HG02571 (cell line): ENCODE measurements around the gene RSPH6A.
"Not testable (repeated sequence)": the region's sequence is repeated elsewhere in the genome, so short reads cannot be mapped to it uniquely, and the experiment has no call there.

Experiments used
- ATAC-seq: cut with Tn5 transposase; IDR thresholded peaks from one replicate; pipeline ENCODE4 v1.9.1; 2021; ENCODE audit warnings: mild to moderate bottlenecking, moderate library complexity; ENCODE audit not compliant: unreplicated experiment

RSPH6A gene

DNA sequence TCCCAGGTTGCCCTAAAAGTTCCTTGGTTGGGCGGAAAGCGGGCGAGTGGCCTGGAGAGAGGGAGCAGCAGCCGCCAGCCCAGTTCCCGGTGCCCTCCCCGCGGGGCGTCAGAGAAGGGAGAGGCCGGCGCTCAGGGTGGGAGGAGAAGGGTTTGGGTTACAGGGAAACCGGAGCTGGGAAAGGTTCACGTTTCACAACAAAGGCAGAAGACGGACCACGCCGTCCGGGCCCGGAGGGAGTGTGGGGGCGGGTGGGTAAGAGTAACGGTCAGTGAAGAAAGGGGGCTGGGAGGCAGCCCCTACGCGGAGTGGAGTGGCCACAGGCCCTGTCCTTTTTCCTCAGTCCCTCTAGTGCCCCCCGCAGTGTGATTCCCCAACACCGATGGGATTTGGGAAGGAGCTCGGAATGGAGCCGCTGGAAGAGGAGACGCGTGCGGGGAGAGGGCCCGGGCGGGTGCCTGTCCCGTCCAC, 47.7 kb downstream of the RSPH6A start:
- ATAC-seq = no peak

DNA sequence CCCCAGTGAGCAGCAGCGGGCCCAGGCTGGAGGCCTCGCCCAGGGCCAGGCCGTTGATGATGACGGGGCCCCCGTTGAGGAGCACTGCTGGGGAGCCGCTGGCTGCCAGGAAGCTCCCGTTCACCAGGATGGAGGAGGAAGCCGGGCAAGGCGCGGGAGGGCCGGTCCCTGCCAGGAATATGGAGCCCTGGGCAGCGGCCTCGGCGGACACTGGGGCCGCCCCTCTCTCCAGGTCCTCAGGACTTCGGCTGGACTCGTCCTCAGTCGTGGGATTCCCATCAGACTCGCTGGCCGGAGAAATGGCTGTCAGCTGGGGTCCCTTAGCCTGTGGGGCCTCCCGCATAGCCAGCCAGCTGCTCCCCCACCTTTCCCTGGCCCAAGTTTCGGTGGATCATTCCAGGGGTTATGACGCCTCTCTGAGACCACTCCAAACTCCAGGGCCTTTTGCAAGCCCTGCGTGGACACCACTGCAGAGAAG, 48.2 kb downstream of the RSPH6A start:
- no peak for ATAC-seq

DNA sequence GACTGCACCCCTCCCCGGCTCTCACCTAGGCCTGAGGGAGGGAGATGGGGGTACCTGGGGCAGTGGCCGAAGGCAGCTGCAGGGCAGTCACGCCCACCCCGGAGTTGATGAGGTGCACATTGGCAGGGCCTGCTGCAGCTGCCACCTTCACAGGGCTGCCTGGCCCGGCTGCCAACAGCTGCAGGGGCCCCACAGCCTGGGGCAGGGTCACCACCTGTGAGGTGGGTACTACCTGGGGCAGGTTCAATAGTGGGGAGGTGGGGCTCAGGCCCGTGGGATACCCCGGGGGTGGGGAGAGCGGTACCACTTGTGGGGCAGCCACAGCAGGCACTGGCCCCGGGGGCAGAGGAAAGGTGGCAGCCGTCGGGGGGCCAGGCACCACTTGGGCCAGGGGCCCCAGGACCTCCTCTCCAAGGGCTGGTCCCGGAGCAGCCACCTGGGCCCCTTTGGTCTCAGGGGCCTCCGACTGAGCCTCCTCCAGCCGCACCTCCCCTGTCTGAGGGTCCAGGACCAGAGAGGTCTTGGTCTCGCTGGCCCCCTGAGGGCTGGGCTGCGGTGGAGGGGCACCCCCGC, 48.7 kb downstream of the RSPH6A start:
- no peak for ATAC-seq

DNA sequence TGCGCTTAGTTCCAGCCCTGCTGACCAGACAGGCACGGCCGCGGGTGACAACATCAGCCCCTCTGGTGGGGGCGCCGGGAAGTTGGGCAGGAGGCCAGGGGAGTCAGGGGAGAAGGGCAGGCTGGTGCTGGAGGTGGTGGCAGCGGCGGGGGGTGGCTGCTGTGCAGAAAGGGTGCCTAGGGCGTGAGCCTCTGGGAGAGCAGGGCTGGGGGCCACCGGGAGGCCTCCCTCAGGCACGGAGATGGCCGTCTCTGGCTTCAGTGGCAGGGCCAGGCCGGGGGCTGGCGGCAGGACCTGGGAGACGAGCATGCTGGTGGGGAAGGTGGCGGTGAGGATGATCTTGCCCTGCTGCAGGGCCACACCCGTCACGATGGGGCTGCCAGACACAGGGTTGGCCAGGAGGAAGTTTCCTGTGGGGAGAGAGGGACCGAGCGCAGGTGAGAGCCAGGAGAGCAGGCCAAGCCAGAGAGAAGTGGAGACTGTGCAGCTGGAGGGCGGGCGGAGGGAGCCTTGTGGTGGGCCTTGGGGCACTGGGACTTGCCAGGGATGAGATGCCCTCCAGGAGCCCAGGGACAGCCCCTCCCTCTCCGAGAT, 49.3 kb downstream of the RSPH6A start:
- no peak for ATAC-seq

DNA sequence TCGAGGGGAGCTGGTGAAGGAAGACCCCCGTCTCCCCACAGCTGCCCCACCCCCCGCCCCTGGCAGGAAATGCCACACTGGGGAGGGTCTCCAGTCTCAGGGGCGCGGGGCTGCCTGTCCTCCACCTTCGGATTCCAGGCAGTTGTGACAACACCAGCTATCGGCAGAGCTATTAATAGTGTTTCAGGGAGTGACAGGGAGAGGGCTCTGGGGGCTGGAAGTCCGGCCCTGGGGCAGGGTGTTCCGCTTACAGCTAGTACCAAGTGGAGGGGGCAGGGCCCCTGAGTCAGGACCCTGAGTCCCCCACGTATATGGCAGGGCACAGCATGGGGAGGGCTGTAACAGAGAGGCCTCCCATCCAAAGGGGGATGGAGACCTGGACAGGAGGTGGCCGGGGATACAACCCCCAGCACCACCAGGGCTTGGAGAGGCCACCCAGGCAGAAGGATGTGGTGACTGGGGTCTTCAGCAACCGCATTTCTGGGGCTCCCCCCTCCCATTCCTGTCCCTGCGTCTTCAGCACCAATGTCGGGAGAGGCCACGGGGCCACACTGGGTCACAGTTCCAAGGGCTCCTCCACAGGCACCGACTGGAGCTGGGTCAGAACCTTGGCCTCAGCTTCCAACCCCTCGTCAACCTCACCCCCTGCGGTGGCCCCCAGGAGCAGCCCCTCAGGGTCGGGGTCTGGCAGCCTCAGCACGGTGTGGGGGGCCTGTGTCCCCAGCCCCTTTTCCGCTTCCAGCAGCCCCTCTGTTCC, 50.0 kb downstream of the RSPH6A start:
- ATAC-seq = no peak

DNA sequence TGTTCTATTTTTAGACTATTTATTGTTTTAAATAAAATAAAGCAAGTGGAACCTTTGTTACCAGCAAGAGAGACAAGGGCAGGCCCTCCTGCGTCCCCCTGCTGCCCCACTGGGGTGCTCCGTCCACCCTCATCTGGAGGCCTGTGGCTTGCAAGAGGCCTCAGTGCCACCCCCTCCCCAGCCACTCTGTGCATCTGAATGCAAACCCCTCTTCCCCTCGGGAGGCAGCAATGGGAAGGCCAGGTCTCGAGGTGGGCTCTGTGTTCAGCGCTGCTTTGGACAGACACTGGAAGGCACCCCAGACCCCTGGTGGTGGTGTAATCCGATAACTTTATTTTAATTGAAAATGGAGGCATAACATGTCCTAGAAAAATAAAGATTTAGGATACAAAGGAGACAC, 50.6 kb downstream of the RSPH6A start:
- no peak for ATAC-seq

DNA sequence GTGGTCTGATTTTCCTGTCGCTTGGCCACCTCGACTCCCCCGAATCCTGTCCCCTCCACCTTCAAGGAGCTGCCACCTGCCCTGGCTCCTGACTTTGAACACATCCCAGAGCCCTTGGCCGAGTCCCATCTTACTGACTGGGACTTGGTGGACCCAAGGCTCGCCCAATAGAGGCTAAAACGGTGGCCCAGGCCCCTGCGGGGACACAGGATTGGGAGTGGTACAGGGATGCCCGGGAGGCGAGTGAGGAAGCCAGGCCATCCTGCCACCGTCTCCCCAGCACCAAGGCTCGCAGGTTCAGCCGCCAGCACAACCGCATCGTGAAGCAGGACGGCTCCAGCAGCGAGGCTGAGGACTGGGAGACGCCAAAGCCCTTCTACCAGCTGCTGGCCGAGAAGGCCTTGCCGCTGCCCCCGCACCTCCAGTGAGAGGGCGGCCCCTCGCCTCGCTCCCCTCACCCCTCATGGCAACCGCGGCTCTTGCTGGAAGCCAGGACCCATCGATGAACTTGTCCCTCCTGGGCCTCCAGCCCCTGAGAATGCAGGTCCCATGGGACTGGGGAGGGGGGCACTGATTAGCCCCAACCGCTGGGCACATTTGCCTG, 51.3 kb downstream of the RSPH6A start:
- no peak for ATAC-seq

DNA sequence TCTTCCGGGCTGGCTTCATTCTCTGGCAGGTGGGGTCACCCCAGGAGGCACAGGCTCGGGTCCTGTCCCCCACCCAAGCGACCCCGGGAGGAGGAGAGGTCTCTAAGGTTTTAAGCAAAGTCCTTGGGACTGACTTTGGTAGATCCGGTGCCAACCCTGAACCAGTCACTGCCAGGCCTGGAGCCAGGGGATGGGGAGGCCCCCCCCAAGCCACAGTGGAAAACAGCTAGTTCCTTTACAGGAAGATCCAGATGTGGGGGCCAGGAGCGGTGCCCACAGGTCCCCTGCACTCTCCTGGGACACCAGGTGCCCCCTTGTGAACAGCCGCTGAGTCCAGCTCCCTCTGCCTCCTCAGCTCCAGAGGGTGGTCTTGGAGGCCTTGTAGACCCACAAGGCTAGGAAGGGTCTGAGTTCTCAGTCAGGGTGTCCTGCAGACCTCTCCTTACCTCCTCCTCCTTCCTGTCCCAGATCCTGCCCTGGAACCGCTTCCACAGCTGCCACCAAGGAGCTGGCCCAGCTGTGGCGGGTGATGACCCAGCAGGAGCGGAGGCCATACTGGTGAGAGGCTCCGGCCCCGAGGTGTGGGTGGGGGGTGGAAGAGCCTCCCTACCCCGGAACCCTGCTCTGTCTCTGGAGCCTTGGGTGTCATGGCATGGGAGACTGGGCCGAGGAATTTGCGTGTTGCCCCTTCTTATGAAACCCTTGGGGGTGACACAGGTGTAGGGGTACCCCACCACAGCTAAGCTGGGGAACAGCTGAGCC, 52.1 kb downstream of the RSPH6A start:
- no peak for ATAC-seq

DNA sequence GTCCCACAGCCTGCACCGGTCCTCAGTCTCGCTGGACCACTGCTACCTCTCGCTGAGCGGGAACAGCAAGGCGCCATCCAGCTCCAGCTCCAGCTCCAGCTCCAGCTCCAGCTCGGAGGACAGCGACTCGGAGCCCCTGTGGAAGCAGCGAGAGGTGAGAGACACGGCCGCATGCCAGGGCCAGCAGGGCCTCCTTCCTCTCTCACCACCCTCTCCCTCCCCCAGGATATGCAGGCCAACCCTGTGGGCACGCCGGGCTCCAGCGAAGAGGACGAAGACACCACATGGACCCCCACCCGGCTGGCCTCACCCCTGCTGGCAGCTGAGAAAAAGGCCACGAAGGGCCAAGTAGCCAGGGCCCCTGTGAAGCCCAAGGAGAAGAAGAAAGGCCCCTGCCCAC, 53.4 kb downstream of the RSPH6A start:
- no peak for ATAC-seq

DNA sequence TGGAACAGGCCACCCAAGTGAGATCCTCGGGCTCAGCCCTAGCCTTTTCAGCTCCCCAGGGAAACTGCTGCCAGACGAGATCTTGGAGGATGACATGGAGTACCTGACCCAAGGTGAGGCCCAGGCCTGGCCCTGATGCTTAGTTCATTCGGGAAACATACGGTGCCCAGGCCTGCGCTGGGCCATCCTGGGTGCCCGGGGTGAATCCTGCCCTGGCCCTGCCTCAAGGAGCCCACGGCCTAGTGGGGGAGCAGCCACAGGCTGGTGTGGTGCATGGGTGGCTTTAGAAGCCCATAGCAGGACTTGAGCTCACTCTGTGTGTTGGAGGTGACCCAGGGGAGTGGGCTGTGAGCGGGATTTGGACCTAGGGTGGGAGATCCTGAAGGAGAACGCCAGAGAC, 56.2 kb downstream of the RSPH6A start:
- ATAC-seq = no peak

DNA sequence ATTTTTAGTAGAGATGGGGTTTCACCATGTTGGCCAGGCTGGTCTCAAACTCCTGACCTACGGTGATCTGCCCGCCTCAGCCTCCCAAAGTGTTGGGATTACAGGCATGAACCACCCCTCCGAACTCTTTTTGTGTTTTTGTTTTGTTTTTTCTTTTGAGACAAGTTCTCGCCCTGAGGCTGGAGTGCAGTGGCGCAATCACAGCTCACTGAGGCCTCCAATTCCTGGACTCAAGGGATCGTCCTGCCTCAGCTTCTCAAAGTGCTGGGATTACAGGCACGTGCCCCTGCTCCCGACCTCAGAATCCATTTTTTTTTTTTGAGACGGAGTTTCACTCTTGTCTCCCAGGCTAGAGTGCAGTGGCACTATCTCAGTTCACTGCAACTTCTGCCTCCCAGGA, 57.4 kb downstream of the RSPH6A start:
- ATAC-seq = no peak

DNA sequence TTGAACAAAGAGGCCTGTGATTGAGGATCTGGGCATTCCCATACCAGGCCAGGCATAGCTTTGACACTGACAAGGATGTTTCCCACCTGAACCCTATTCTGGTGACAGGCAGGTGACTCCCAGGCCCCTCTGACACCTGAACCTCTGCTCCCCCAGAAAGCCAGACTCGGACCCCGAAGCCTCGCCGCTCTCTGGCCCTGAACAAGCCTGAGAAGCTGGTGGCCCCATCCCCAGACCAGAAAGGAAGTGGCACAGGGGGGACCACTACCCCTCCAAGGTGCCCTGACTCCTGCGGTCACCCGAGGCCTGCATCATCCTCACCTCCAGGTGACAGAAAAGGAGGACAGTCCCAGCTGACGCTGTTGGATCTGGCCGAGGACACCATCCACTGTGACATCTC, 60.8 kb downstream of the RSPH6A start:
- ATAC-seq = no peak

DNA sequence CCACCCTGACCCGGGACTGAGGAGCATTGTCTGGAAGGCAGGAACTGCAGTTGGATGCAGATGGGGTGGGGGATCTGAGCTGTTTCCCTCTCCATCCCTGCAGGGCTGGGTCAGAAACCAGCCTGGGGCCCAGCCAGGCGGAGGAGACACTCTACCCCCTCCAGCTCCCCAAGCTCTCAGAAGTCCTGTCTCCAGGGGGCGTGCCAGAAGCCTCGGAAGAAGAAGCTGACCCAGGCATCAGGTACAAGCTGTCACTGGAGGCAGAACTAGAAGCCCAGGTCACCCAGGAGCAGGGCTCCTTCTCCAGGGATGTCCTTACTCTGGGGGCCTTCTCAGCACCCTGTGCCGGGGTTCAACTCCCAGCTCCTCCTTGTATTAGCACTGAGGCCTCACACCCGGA, 61.6 kb downstream of the RSPH6A start:
- ATAC-seq = no peak

DNA sequence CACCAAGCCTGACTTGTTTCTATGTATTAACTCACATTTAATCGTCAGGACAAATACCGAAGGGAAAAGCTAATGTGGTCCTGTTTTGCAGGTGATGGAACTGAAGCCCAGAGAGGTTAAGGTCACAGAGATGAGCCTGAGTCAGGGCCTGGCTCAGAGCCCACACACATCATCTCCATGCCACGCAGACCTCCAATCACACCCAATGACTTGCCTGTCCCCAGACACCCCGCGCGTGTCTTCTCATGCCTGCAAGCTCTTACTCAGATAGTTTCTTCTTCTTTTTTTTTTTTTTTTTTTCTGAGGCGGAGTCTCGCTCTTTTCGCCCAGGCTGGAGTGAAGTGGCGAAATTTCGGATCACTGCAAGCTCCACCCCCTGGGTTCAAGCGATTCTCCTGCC, 62.5 kb downstream of the RSPH6A start:
- ATAC-seq = no peak

DNA sequence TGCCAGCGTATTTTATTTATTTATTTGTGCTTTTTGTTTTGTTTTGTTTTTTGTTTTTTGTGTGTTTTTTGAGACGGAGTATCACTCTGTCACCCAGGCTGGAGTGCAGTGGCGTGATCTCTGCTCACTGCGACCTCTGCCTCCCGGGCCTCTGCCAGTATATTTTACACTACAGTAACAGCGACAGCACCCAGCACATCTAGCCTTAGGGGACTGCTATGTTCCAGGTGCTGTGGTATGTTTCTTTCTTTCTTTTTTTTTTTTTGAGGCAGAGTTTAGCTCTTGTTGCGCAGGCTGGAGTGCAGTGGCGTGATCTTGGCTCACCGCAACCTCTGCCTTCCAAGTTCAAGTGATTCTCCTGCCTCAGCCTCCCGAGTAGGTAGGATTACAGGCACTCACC, 63.6 kb downstream of the RSPH6A start:
- ATAC-seq = not testable (repeated sequence)

DNA sequence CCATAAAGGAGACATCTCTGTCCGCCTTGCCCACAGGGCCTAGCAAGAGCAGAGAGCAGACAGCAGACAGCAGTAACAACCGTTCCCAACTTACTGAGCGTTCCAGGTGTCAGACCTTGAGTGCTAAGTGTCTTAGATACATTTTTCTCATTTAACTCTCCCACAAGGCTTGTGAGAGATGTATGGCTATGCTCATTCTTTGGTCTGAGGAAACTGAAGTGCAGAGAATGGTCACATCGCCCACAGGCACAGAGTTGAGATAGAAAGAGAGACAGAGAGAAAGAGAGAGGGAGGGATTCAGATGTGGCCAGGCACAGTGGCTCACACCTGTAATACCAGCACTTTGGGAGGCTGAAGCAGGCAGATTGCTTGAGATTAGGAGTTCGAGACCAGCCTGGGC, 67.6 kb downstream of the RSPH6A start:
- no peak for ATAC-seq

DNA sequence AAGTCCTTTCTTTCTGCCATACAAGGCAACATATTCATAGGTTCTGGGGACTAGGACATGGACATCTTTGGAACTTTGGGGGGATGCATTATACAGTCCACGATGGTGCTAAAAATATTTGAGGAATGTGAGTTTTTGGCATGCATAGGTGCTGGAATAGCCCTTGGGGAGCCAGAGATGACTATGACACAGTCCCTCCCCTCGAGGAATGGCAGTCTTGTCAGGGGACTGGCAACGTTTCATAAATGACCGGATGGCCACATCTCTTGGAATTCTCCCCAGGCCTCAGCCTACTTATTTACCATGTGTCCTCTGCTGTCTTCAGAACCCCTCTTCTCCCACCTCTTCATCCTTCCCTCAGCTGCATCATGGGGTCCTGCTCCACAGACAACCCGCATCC, 68.2 kb downstream of the RSPH6A start:
- ATAC-seq = no peak
